ELF-1 (cell line): ENCODE results near the gene PRODH.
"Not testable (repeated sequence)": the region's sequence is repeated elsewhere in the genome, so short reads cannot be mapped to it uniquely, and the experiment has no call there.

ENCODE experiments used
- DNase-seq: peaks from one replicate; pipeline ENCODE4 v3.0.0-alpha.2; 2016; ENCODE audit warnings: low read depth, low spot score

The PRODH gene

GRCh38 chr22:18953128-18953527, 17.0 kb upstream of the PRODH start:
- not testable (repeated sequence) for DNase-seq

- DNase-seq = no peak
Measured at GRCh38 chr22:18952022-18952421, 15.9 kb upstream of the PRODH start.

DNA sequence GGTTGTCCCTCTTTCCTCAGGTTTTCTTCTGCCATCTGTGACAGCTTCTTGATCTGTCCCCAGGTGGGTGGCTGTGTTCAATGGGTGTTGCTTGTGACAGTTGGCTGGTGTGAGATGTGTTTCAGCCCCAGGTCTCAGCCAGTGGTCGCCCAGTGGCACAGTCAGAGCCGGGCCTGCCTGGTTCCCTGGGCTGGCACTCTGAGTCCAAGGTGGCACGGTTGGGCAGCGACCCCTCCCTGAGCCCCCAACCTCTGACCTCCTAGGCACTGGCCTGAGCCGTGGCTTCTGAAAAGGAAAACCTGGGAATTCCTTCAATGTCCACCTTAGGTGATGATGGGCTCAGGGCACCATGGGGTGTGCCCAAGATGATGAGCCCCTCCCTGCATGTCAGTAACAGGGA, 14.0 kb upstream of the PRODH start:
- no peak for DNase-seq

DNA sequence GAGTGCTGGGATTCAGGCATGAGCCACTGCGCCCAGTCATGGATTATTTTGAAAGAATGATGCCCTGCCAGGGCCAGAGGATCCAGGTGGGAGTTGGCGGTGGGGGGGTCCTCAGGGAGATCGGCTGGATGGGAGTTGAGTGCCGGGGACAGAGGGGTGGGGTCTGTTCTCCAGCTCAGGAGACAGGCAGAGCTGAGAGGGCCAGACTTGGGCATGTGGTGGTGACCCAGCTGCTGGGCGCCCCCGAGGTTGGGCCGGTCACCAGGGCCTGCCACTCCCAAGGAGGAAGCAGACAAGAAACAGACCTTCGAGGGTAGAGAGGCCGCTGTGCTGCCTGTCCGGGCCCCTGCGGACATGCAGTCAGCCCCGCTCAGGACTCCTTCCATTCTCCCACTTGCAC, 11.8 kb upstream of the PRODH start:
- peak; percentile 63 for DNase-seq

DNA sequence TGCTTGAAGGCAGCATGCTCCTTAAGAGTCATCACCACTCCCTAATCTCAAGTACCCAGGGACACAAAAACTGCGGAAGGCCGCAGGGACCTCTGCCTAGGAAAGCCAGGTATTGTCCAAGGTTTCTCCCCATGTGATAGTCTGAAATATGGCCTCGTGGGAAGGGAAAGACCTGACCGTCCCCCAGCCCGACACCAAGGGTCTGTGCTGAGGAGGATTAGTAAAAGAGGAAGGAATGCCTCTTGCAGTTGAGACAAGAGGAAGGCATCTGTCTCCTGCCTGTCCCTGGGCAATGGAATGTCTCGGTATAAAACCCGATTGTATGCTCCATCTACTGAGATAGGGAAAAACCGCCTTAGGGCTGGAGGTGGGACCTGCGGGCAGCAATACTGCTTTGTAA, 11.0 kb upstream of the PRODH start:
- not testable (repeated sequence) for DNase-seq

DNA sequence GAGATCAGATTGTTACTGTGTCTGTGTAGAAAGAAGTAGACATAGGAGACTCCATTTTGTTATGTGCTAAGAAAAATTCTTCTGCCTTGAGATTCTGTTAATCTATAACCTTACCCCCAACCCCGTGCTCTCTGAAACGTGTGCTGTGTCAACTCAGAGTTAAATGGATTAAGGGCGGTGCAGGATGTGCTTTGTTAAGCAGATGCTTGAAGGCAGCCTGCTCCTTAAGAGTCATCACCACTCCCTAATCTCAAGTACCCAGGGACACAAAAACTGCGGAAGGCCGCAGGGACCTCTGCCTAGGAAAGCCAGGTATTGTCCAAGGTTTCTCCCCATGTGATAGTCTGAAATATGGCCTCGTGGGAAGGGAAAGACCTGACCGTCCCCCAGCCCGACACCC, 2.6 kb upstream of the PRODH start:
- DNase-seq = not testable (repeated sequence)

- DNase-seq = not testable (repeated sequence)
Measured at GRCh38 chr22:18934688-18935087, 1.4 kb downstream of the PRODH start.

- DNase-seq = no peak
Measured at GRCh38 chr22:18933914-18934313, 2.2 kb downstream of the PRODH start.

DNA sequence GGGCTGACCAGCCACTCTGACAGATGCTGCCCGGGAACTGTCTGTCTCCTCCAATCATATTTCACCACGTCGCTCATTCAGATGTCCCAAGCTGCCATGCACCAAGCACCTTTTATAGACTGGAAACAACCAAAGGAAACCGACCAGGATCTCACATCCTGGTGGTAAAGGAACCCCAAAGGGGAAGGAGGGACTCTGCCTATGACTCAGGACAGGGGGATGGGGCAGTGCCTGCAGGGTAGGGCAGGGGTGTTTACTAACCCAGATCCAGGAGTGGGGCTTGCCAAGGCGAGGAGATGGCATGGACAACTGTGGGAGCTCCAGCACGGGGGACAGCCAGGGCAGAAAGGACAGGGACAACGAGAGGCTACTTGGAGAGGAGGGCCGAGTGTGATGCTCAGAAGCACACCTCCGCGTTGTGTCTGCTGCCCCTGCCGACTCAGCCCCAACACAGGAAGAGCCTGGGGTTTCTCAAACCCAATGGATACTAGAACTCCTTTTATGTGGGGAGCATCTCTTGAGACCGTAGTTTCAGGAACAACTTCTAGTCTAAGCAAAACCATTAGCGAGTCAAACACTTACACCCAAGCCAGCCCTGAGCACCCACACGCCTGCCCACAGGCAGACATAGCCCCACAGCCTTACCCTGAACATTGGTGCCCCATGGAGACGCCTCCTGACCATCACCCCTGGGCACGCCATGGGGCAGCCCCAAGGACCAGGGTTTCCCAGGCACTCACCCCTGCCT, 4.0 kb downstream of the PRODH start:
- no peak for DNase-seq

GRCh38 chr22:18929459-18929858, 6.6 kb downstream of the PRODH start:
- no peak for DNase-seq

GRCh38 chr22:18927573-18927972, 8.5 kb downstream of the PRODH start:
- DNase-seq = no peak

- DNase-seq = no peak
Measured at GRCh38 chr22:18927020-18927419, 9.1 kb downstream of the PRODH start.

DNA sequence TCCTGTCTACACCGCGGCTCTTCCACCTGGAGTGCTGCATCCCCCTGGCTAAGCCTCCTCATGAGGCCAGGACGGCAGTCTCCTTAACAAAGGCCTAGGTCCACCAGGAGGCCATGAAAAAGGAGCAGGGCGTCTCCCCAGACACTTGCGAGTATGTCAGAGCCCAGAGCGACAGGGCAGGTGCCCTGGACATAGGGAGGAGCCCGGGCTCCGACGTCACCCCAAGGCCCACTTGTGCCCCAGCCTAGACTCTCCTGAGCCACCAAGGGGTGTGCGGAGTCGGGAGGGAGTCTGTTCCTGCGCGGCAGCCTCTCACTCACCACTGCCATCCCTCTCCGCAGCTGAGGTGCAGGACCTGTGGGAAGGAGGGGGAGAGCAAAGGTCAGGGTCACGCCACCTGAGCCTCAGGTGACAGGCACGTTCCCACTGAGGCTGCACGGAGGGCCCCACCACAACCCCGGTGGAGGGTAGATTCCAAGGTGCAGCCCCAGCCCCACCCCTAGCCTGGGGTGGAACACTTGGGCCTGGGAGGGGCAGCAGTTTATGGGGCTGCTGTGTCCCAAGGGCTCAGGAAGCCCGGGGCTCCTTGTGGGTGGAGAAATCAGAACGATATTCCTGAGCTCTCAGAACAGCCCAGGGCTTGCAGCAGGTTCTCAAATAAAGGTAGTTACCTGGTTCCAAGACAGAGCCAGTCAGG, 10.6 kb downstream of the PRODH start:
- DNase-seq = no peak

DNA sequence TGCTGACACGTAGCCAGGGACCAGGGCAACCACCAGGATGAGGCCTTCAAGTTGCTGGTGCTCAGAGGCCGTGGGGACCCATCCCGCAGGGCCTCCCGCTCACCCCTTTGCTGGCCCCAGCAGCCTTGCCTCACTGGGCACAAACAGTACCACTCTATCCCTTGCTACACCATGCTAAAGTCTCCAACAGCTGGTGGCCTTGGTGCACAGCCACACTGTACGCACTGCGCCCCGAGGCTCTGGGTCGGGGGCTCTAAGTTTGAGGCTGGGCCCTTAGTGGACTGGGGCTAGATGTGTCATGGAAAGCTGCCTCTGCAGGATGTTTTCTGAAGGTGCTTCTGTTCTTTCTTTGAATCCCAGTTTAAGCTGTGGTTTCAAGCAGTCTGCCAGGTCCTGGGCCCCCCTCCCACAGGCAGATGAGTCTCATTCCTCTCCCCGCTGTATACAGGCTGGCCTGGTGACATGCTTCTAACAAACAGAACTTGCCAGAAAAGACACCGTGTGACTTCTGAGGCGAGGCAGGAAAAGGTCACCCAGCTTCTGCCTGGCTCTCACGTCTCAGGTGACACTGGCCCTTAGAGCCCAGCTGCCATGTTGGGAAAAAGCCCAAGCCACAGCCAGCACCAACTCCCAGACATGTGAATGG, 15.7 kb downstream of the PRODH start:
- not testable (repeated sequence) for DNase-seq

DNA sequence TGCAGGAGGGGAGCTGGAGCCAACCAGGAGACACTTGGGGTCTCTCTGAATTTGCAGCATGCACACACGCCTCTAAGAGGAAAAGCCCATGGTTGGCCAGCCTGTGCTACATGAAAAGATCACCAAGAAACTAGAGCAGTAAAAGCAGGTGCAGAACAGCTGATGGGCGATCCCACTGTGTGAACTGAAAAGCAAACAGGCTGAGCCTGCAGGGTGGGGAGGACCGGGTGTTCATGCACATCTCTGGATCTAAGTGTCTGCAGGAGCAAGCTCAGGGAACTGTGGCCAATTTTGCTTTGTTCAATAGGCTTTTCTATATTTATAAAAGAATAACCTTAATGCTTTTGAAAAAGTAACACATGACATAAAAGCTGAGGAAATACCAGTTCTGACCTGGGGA, 18.3 kb downstream of the PRODH start:
- DNase-seq = not testable (repeated sequence)

DNA sequence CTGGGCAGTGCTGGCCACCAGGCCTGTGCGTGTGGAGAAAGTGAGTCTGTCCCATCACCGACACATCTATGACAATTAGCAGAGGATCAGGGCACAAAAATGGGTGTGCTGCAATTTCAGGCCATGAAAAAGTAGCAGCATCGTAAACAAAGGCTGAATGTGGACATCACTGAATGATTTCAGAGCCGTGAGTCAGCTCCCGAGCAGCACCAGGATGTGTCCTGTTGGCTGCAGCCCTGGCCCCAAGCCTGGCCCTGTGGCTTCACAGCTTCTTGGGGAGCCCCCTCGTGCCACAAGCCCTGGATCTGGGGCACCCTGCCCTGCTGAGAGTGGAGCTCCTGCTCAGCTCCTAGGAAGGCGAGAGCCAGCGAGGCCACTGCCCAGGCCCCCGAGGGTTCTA, 20.5 kb downstream of the PRODH start:
- DNase-seq = not testable (repeated sequence)

GRCh38 chr22:18914558-18914957, 21.5 kb downstream of the PRODH start:
- not testable (repeated sequence) for DNase-seq

DNA sequence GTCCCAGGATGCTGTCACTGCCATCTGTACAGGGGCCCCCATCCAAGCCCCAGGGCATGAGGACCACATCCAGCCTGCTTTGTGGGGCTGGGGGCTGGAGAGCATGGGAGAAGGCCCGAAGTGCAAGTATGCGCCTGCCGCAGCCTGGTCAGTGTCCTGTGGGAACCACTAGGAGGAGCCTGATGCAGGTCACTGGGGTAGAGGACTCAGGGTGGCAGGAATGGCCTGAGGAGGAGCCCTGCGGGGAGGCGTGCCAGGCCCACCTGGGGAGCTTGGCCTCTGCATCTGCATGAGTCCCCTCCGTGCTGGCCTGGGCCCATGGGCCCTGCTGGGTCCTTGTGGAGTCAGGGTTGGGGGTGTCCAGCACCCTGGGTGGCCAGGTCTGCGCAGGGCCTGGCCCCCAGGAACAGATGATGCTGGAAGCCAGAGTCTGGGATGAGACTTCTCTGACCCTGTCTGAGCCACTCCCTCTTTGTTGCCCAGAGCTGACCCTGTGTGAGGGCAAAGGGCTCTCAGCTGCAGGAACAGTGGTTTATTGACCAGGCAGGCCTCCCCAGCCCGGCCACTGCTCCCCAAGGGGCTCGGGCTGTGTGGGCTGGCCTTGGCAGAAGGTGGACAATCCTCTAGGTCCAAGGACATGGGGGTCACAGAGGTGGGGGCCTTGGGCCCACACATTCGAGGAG, 23.7 kb downstream of the PRODH start:
- not testable (repeated sequence) for DNase-seq

- DNase-seq = not testable (repeated sequence)
Measured at GRCh38 chr22:18911535-18911934, 24.6 kb downstream of the PRODH start.

- DNase-seq = no peak
Measured at GRCh38 chr22:18909556-18909955, 26.5 kb downstream of the PRODH start.

GRCh38 chr22:18906896-18907295, 29.2 kb downstream of the PRODH start:
- DNase-seq = no peak

DNA sequence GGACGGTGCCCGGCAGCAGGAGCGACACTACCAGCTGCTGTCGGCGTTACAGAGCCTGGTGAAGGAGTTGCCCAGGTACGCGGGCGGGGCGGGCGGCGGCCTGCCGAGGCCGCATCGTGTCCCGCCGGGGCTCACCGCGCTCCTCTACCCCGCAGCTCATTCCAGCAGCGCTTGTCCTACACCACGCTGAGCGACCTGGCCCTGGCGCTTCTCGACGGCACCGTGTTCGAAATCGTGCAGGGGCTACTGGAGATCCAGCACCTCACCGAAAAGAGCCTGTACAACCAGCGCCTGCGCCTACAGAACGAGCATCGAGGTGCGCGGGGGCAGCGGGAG, 29.7 kb downstream of the PRODH start:
- not testable (repeated sequence) for DNase-seq
